ENCODE results near the gene KRT83. TPM values are rescaled to one million over a fixed set of nuclear protein-coding genes. Genes with fewer than 3 reads are reported as not detected.

The KRT83 gene
- total RNA-seq, 2 donors from 2014 or later: 0.74 TPM; not detected in 1

DNA sequence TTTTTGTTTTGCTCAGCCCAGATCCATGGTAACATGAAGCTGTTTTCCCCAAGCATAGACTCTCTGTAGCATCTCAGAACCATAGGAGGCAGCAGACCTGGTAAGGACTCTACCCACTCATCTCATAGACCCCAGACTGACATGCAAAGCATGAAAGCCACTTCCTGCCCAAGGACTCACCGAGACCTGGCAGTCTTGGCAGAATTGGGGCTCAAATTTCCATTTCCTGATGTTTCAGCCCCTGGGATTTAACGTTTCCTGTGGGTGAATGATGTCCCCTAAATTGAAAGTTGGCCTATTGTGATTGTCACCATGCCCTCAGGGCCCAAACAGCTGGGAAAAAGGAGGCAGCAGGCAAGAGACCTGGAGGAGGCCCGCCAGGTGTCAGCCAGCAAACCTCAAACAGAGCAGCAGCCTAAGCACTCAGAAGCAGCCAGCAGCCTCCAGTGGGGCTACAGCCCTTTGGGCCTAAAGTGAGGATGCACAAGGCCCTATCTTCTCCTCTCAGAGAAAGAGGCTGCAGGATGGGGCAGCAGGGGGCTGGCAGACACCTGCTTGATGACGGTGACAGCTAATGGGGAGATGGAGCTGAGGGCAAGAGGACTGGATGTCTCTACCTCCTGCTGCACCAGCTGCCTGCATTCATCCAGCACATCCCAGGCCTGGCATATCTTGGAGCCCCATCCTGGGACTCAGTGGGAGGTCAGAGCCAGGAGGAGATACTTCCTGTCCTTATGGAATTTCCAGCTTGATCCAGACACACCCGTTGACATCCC is 37.6 kb upstream of the KRT83 start:
- Histone ChIP-seq H3K27ac (no peak overlapping the region), H3K4me3 (no peak overlapping the region), H3K36me3 (no peaks in the 10 kb centered on the region), H3K27me3 (replicated peaks; ENCODE audit: insufficient read depth) (no peaks in the 10 kb centered on the region), H3K4me1 (replicated peaks) (no peaks in the 10 kb centered on the region), H3K9me3 (no peaks in the 10 kb centered on the region)
- TF ChIP-seq CTCF (IDR thresholded peaks at IDR 0.05) (no peak), POLR2A (IDR thresholded peaks at IDR 0.05) (no peak), POLR2AphosphoS5 (IDR thresholded peaks at IDR 0.05) (no peak)
- 81% methylated on average over 5 of the region's 5 CpGs for WGBS
- DNase-seq (ENCODE audit: low spot score): no peak
- intact Hi-C loops (cut with DNase I): no loop called here

DNA sequence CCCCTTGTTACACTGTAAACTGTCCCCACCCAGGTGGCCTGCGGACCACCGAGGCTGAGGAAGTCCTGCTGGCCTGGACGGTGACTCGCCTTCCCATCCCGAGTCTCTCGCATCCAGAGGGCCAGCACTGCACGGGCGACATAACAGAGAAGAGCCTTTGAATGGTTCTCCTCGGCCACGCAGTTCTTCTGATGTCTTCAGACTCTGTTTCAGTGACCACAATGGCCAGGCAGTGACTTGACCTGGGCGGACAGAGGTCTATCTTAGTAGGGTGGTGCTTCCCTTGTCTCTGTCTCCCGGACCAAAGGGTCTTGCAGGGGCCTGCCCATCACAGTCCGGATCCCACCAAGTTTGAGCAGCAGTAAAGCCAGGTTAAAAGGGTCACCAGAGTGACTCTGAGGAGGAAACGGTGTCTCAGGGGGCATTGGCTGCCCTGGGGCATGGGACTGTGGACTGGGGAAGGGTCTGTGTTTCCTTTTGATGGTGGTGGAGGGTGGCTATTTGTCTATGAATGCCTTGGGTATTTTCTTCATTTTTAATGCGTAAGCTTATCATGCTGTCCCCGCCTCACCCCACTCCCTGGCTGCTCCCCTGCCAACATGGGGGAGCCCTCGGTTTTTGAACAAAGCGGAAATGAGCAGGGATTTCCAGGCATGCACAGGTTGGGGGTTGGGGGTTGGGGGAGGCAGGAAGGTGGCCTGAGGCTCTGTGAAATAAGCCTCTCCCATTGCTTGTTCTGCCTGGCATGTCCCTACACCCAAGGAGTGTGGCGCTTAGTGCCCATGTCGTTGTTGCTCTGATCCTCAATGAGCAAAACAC is 35.8 kb upstream of the KRT83 start:
- Histone ChIP-seq H3K9me3 (no peaks in the 10 kb centered on the region), H3K4me3 (no peak overlapping the region), H3K27ac (no peak overlapping the region), H3K4me1 (replicated peaks) (no peaks in the 10 kb centered on the region), H3K27me3 (replicated peaks; ENCODE audit: insufficient read depth) (no peaks in the 10 kb centered on the region), H3K36me3 (no peaks in the 10 kb centered on the region)
- intact Hi-C loops (cut with DNase I): no loop called here
- 96% methylated on average over 20 of the region's 20 CpGs for WGBS
- TF ChIP-seq POLR2A (IDR thresholded peaks at IDR 0.05) (no peak), POLR2AphosphoS5 (IDR thresholded peaks at IDR 0.05) (no peak)
- no peak for DNase-seq (ENCODE audit: low spot score)

- H3K4me1 ChIP-seq (replicated peaks): peaks cover 4% of the 10 kb centered on the region
- no peaks in the 10 kb centered on the region for H3K9me3 ChIP-seq
- WGBS: 90% methylated on average over 56 of the region's 56 CpGs
- no peaks in the 10 kb centered on the region for H3K27me3 ChIP-seq (replicated peaks; ENCODE audit: insufficient read depth)
- intact Hi-C loops (cut with DNase I): no loop called here
- no peaks in the 10 kb centered on the region for H3K36me3 ChIP-seq
- H3K27ac ChIP-seq: no peak overlapping the region
- H3K4me3 ChIP-seq: no peak overlapping the region
- TF ChIP-seq POLR2AphosphoS5 (IDR thresholded peaks at IDR 0.05): no peak
- no peak for TF ChIP-seq POLR2A (IDR thresholded peaks at IDR 0.05)
- TF ChIP-seq CTCF (IDR thresholded peaks at IDR 0.05): no peak
- no peak for DNase-seq (ENCODE audit: low spot score)
Measured at GRCh38 chr12:52356031-52356761, 35.0 kb upstream of the KRT83 start.

- no peak overlapping the region for H3K4me3 ChIP-seq
- peaks cover 4% of the 10 kb centered on the region for H3K4me1 ChIP-seq (replicated peaks)
- H3K9me3 ChIP-seq: no peaks in the 10 kb centered on the region
- no peak overlapping the region for H3K27ac ChIP-seq
- no peak for DNase-seq (ENCODE audit: low spot score)
- WGBS: 94% methylated on average over 8 of the region's 8 CpGs
- H3K36me3 ChIP-seq: no peaks in the 10 kb centered on the region
- TF ChIP-seq POLR2A (IDR thresholded peaks at IDR 0.05): no peak
- intact Hi-C loops (cut with DNase I): no loop called here
- no peaks in the 10 kb centered on the region for H3K27me3 ChIP-seq (replicated peaks; ENCODE audit: insufficient read depth)
Measured at GRCh38 chr12:52355176-52355575, 34.0 kb upstream of the KRT83 start.

DNA sequence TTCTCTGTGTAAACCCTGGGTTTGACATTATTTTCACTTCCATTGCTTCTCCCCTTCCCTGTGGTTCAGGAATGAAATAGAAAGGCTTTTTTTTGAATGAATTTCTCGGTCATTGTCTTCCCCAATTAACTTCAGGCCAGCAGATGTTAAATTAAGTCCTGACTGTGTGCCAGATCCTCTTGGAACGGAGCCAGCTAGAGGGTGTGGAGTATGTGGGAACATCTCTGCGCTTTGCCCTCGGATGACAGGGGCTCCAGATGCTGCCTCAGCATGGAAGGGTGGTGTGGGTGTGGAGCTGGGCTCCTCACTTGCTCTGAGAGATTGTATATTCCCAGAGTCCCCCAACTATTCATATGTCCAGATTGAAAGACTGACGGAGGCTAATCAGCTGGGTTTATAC is 33.0 kb upstream of the KRT83 start:
- Histone ChIP-seq H3K36me3 (no peaks in the 10 kb centered on the region), H3K27me3 (replicated peaks; ENCODE audit: insufficient read depth) (no peaks in the 10 kb centered on the region), H3K4me3 (no peak overlapping the region), H3K4me1 (replicated peaks) (peaks cover 4% of the 10 kb centered on the region), H3K27ac (no peak overlapping the region), H3K9me3 (no peaks in the 10 kb centered on the region)
- DNase-seq (ENCODE audit: low spot score): no peak
- 39% methylated on average over 5 of the region's 5 CpGs for WGBS
- TF ChIP-seq POLR2AphosphoS5 (IDR thresholded peaks at IDR 0.05) (no peak), CTCF (IDR thresholded peaks at IDR 0.05) (no peak), POLR2A (IDR thresholded peaks at IDR 0.05) (no peak)
- intact Hi-C loops (cut with DNase I): no loop called here

Measured in prostate gland (tissue), 2 donors.